ENCODE data around the gene ZNF684. TPM values are rescaled to one million over a fixed set of nuclear protein-coding genes. Genes with fewer than 3 reads are reported as not detected.
"Not testable (repeated sequence)": the region's sequence is repeated elsewhere in the genome, so short reads cannot be mapped to it uniquely, and the experiment has no call there.

ZNF684 gene
- total RNA-seq, 1 experiment from 2014 or later: 6.0 TPM

GRCh38 chr1:40567825-40568224, 36.4 kb downstream of the ZNF684 start:
- ChIA-PET CTCF (interaction anchor here (0.5 kb wide), 1 partner anchor 416 kb away, joined by 3 read pairs; no protein-coding TSS in a partner anchor), POLR2A (ENCODE audit: unreplicated experiment) (interaction anchor here (0.7 kb wide), 1 partner anchor 296 kb away, joined by 3 read pairs; no protein-coding TSS in a partner anchor)
- Histone ChIP-seq H3K79me2 (ENCODE audit: low read depth) (no peaks in the 10 kb centered on the region), H3K9me2 (ENCODE audit: insufficient read depth) (no peaks in the 10 kb centered on the region), H3K27me3 (ENCODE audit: insufficient read depth, low read depth) (0 out of 2 replicates have a peak, but pooled peaks cover 3% of the 10 kb centered on the region), H3K36me3 (ENCODE audit: low read depth) (no peaks in the 10 kb centered on the region), H3K4me3 (no peak overlapping the region), H3F3A (ENCODE audit: insufficient read depth, low read depth) (no peaks in the 10 kb centered on the region), H3K4me2 (no peak overlapping the region), H3K9me3 (ENCODE audit: insufficient read depth, low read depth) (no peaks in the 10 kb centered on the region), H2AFZ (no peak overlapping the region), H3K4me1 (replicated peaks; ENCODE audit: insufficient read depth) (no peaks in the 10 kb centered on the region), H3K27ac (no peak overlapping the region), H4K20me1 (ENCODE audit: insufficient read depth) (no peaks in the 10 kb centered on the region)
- TF ChIP-seq CTCF (conservative IDR thresholded peaks at IDR 0.05): no peak
- no peak for TF ChIP-seq EZH2 (IDR thresholded peaks at IDR 0.05; ENCODE audit: low read depth)
- no peak for DNase-seq
- BruUV-seq (replicated peaks): no TSS peak
- intact Hi-C loops (cut with micrococcal nuclease; ENCODE audit: unreplicated experiment): no loop called here

- H3K4me2 ChIP-seq; H3F3A ChIP-seq (ENCODE audit: insufficient read depth, low read depth); H3K4me1 ChIP-seq (replicated peaks; ENCODE audit: insufficient read depth); H3K4me3 ChIP-seq; H3K36me3 ChIP-seq (ENCODE audit: low read depth); H3K9me3 ChIP-seq (ENCODE audit: insufficient read depth, low read depth); H3K27ac ChIP-seq; H4K20me1 ChIP-seq (ENCODE audit: insufficient read depth); DNase-seq; BruUV-seq (replicated peaks); POLR2A ChIA-PET (ENCODE audit: unreplicated experiment); H3K79me2 ChIP-seq (ENCODE audit: low read depth); intact Hi-C loops (cut with micrococcal nuclease; ENCODE audit: unreplicated experiment); H3K9me2 ChIP-seq (ENCODE audit: insufficient read depth); H2AFZ ChIP-seq; H3K27me3 ChIP-seq (ENCODE audit: insufficient read depth, low read depth): not testable (repeated sequence)
- CTCF ChIA-PET: interaction anchor here (0.6 kb wide), 1 partner anchor 13 kb away, joined by 6 read pairs; no protein-coding TSS in a partner anchor
Observed at GRCh38 chr1:40574805-40575204, 43.4 kb downstream of the ZNF684 start.

GRCh38 chr1:40575336-40575735, 43.9 kb downstream of the ZNF684 start:
- no peaks in the 10 kb centered on the region for H3K9me3 ChIP-seq (ENCODE audit: insufficient read depth, low read depth)
- ChIA-PET POLR2A (ENCODE audit: unreplicated experiment) (no interaction called here), CTCF (no interaction called here)
- H3K9me2 ChIP-seq (ENCODE audit: insufficient read depth): no peaks in the 10 kb centered on the region
- TF ChIP-seq EZH2 (IDR thresholded peaks at IDR 0.05; ENCODE audit: low read depth): no peak
- no peak for TF ChIP-seq CTCF (conservative IDR thresholded peaks at IDR 0.05)
- no peaks in the 10 kb centered on the region for H3K79me2 ChIP-seq (ENCODE audit: low read depth)
- DNase-seq: no peak
- H3F3A ChIP-seq (ENCODE audit: insufficient read depth, low read depth): no peaks in the 10 kb centered on the region
- H3K4me3 ChIP-seq: no peak overlapping the region
- no peak overlapping the region for H2AFZ ChIP-seq
- BruUV-seq (replicated peaks): no TSS peak
- H3K36me3 ChIP-seq (ENCODE audit: low read depth): no peaks in the 10 kb centered on the region
- H3K27ac ChIP-seq: no peak overlapping the region
- H3K27me3 ChIP-seq (ENCODE audit: insufficient read depth, low read depth): 0 out of 2 replicates have a peak, but pooled peaks cover 3% of the 10 kb centered on the region
- no peaks in the 10 kb centered on the region for H3K4me1 ChIP-seq (replicated peaks; ENCODE audit: insufficient read depth)
- intact Hi-C loops (cut with micrococcal nuclease; ENCODE audit: unreplicated experiment): no loop called here
- no peaks in the 10 kb centered on the region for H4K20me1 ChIP-seq (ENCODE audit: insufficient read depth)
- H3K4me2 ChIP-seq: no peak overlapping the region

- no peaks in the 10 kb centered on the region for H3K79me2 ChIP-seq (ENCODE audit: low read depth)
- H3K27ac ChIP-seq: no peak overlapping the region
- POLR2A ChIA-PET (ENCODE audit: unreplicated experiment): no interaction called here
- no peaks in the 10 kb centered on the region for H4K20me1 ChIP-seq (ENCODE audit: insufficient read depth)
- H3K4me2 ChIP-seq: no peak overlapping the region
- no peaks in the 10 kb centered on the region for H3K9me2 ChIP-seq (ENCODE audit: insufficient read depth)
- no peak overlapping the region for H3K4me3 ChIP-seq
- BruUV-seq (replicated peaks): no TSS peak
- intact Hi-C loops (cut with micrococcal nuclease; ENCODE audit: unreplicated experiment): no loop called here
- CTCF ChIA-PET: no interaction called here
- H3K27me3 ChIP-seq (ENCODE audit: insufficient read depth, low read depth): no peaks in the 10 kb centered on the region; the same call in 1 of the 2 replicates
- DNase-seq: no peak
- no peak overlapping the region for H2AFZ ChIP-seq
- H3K36me3 ChIP-seq (ENCODE audit: low read depth): no peaks in the 10 kb centered on the region
- no peaks in the 10 kb centered on the region for H3K4me1 ChIP-seq (replicated peaks; ENCODE audit: insufficient read depth)
- no peaks in the 10 kb centered on the region for H3K9me3 ChIP-seq (ENCODE audit: insufficient read depth, low read depth)
- no peaks in the 10 kb centered on the region for H3F3A ChIP-seq (ENCODE audit: insufficient read depth, low read depth)
- TF ChIP-seq EZH2 (IDR thresholded peaks at IDR 0.05; ENCODE audit: low read depth): no peak
- TF ChIP-seq CTCF (conservative IDR thresholded peaks at IDR 0.05): no peak
Observed at GRCh38 chr1:40582116-40582515, 50.7 kb downstream of the ZNF684 start.
